ENCODE measurements around the gene PTPRD. TPM values are rescaled to one million over a fixed set of nuclear protein-coding genes. Genes with fewer than 3 reads are reported as not detected.

The PTPRD gene
- total RNA-seq, 4 donors from 2014 or later: 0.78 to 11.7 (median 1.6) TPM

- H3K27me3 ChIP-seq: no peaks in the 10 kb centered on the region
- in situ Hi-C loops (cut with MboI; ENCODE audit: low sequenced_read_pairs in 4 of 4): no loop called here
- ATAC-seq: no peak
- no peaks in the 10 kb centered on the region for H3K36me3 ChIP-seq
- H3K27ac ChIP-seq: no peak overlapping the region
- TF ChIP-seq, protein P1, sequence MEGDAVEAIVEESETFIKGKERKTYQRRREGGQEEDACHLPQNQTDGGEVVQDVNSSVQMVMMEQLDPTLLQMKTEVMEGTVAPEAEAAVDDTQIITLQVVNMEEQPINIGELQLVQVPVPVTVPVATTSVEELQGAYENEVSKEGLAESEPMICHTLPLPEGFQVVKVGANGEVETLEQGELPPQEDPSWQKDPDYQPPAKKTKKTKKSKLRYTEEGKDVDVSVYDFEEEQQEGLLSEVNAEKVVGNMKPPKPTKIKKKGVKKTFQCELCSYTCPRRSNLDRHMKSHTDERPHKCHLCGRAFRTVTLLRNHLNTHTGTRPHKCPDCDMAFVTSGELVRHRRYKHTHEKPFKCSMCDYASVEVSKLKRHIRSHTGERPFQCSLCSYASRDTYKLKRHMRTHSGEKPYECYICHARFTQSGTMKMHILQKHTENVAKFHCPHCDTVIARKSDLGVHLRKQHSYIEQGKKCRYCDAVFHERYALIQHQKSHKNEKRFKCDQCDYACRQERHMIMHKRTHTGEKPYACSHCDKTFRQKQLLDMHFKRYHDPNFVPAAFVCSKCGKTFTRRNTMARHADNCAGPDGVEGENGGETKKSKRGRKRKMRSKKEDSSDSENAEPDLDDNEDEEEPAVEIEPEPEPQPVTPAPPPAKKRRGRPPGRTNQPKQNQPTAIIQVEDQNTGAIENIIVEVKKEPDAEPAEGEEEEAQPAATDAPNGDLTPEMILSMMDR (IDR thresholded peaks at IDR 0.05 in 4 of 5, conservative IDR thresholded peaks at IDR 0.05 in 1 of 5): no peak
- no peak for TF ChIP-seq POLR2A (IDR thresholded peaks at IDR 0.05)
- no peak overlapping the region for H3K4me3 ChIP-seq
- DNase-seq: no peak
- no peaks in the 10 kb centered on the region for H3K9me3 ChIP-seq
- no peaks in the 10 kb centered on the region for H3K4me1 ChIP-seq
- intact Hi-C loops (cut with DNase I; ENCODE audit: low total_unique reads): no loop called here
Observed at GRCh38 chr9:8424786-8425410, 2187.9 kb downstream of the PTPRD start.

GRCh38 chr9:8420416-8420815 lies 2192.4 kb downstream of the PTPRD start:
- H3K4me1 ChIP-seq: no peaks in the 10 kb centered on the region
- no peak for ATAC-seq
- H3K36me3 ChIP-seq: no peaks in the 10 kb centered on the region
- H3K27ac ChIP-seq: no peak overlapping the region
- H3K4me3 ChIP-seq: no peak overlapping the region
- H3K9me3 ChIP-seq: no peaks in the 10 kb centered on the region
- no peaks in the 10 kb centered on the region for H3K27me3 ChIP-seq
- intact Hi-C loops (cut with DNase I; ENCODE audit: low total_unique reads): no loop called here
- in situ Hi-C loops (cut with MboI; ENCODE audit: low sequenced_read_pairs in 4 of 4): no loop called here
- DNase-seq: no peak
- TF ChIP-seq POLR2A (IDR thresholded peaks at IDR 0.05): no peak
- TF ChIP-seq, protein P1 (IDR thresholded peaks at IDR 0.05 in 4 of 5, conservative IDR thresholded peaks at IDR 0.05 in 1 of 5): no peak

DNA sequence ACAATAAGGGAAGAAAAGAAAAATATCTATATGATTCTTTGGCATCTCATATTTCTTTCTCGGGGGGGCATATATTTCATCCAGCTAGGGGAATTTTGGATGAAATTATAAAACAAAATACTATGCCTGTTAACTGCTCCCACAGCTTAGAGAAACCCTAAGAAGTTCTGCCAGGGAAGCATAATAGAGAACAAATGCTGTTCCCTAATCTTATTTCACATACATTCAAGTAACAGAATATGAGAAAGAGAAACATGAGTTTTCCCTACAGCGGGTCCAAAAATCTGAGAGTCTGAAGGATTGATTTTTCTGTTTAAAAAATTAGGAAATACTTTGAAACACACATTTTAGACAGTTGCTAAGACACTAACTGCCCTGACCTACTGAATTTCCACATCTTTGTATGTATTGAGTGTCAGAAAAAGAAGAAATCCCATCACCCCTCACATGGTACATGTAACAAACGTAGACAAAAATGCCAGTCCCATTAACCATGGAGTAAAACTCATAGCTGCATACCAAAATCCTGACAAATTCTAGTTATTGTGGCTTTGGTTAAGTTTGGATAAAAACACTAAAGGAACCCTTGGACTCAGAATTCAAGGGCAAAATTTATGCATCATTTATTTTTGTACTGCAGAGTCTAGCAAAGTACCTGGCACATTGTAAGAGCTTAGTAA lies 2193.1 kb downstream of the PTPRD start:
- in situ Hi-C loops (cut with MboI; ENCODE audit: low sequenced_read_pairs in 4 of 4) (no loop called here), intact Hi-C loops (cut with DNase I; ENCODE audit: low total_unique reads) (no loop called here)
- Histone ChIP-seq H3K36me3 (no peaks in the 10 kb centered on the region), H3K9me3 (no peaks in the 10 kb centered on the region), H3K4me1 (no peaks in the 10 kb centered on the region), H3K27me3 (no peaks in the 10 kb centered on the region), H3K4me3 (no peak overlapping the region), H3K27ac (no peak overlapping the region)
- TF ChIP-seq POLR2A (IDR thresholded peaks at IDR 0.05): no peak
- no peak for ATAC-seq
- no peak for DNase-seq

DNA sequence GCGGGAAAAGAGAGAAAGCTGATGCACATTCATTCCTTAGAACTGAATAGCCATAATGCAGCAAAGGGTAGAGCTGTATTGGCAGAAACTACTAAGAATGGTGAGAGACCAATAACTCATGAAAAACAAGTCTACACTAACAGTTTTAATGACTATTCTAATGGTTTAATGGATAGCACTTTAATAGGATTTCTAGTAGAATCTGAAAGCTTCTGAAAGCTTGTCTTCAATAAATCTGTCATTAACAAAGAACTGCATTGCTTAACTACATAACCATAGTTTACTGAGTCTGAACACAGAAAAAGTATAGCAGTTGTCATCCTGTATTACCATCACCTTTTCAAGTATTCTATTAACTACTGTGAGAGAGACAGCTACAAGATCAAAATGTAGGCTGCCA lies 2195.5 kb downstream of the PTPRD start:
- no peaks in the 10 kb centered on the region for H3K4me1 ChIP-seq
- intact Hi-C loops (cut with DNase I; ENCODE audit: low total_unique reads): no loop called here
- DNase-seq (no peak), ATAC-seq (no peak)
- in situ Hi-C loops (cut with MboI; ENCODE audit: low sequenced_read_pairs in 4 of 4): no loop called here
- no peak overlapping the region for H3K4me3 ChIP-seq
- H3K27me3 ChIP-seq: no peaks in the 10 kb centered on the region
- H3K36me3 ChIP-seq: no peaks in the 10 kb centered on the region
- H3K9me3 ChIP-seq: no peaks in the 10 kb centered on the region
- TF ChIP-seq POLR2A (IDR thresholded peaks at IDR 0.05): no peak
- TF ChIP-seq, protein P1 (IDR thresholded peaks at IDR 0.05 in 4 of 5, conservative IDR thresholded peaks at IDR 0.05 in 1 of 5): no peak
- no peak overlapping the region for H3K27ac ChIP-seq

DNA sequence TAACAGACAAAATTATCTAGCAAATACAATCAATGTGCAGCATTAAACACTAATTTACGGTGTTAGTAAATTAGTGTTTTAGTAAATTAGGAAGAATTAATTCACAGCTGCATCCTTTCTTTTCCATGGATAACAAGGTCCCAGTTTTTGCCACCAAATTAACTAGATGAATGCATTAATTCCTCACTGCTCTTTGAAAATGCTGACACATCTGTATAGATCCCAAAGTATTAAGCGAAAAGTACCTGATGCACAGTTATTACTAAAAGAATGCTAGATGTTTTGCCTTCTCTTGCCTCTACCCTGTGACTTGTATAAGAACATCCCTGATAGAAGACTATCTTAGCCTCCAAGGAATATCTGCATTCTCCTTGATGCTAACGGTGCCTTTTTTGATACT lies 2200.5 kb downstream of the PTPRD start:
- Histone ChIP-seq H3K27me3 (no peaks in the 10 kb centered on the region), H3K4me3 (no peak overlapping the region), H3K27ac (no peak overlapping the region), H3K9me3 (no peaks in the 10 kb centered on the region), H3K4me1 (no peaks in the 10 kb centered on the region), H3K36me3 (no peaks in the 10 kb centered on the region)
- no peak for DNase-seq
- in situ Hi-C loops (cut with MboI; ENCODE audit: low sequenced_read_pairs in 4 of 4): no loop called here
- ATAC-seq: no peak
- TF ChIP-seq, protein P1 (IDR thresholded peaks at IDR 0.05 in 4 of 5, conservative IDR thresholded peaks at IDR 0.05 in 1 of 5): no peak
- intact Hi-C loops (cut with DNase I; ENCODE audit: low total_unique reads): no loop called here
